Spleen (tissue), 7 donors: Measurements from ENCODE around the gene MGA.

Source experiments
- CTCF ChIP-seq, 11 experiments: fragments of 200-600 bp in 7 of 11; fragments of 450-650 bp in 4 of 11; sonication (generic) in 4 of 11; IDR thresholded peaks in 8 of 11; conservative IDR thresholded peaks in 3 of 11; 1 replicate in 7 of 11; 2 replicates in 4 of 11; pipeline versions ENCODE4 v1.4.0 to v1.8.0; 2016 to 2021; ENCODE audit warnings: antibody characterized with exemption in 11 of 11, inconsistent platforms in 4 of 11, mild to moderate bottlenecking in 1 of 11
- POLR2A ChIP-seq, 3 donors: fragments of 450-650 bp; IDR thresholded peaks; one replicate each; pipeline ENCODE4 v1.5.1; 2017; ENCODE audit warnings: antibody characterized with exemption in 3 of 3, mild to moderate bottlenecking in 1 of 3
- donor health status: DM: no; HTN: no; CAD: no; lungs with moderate emphysema.
- donor health status: DM: no; HTN: no; CAD: no.
- donor health status: DM: no; HTN: no; CAD: no.

GRCh38 chr15:41630616-41631217 lies 29.5 kb upstream of the MGA start:
- TF ChIP-seq CTCF (IDR thresholded peaks at IDR 0.05 in 8 of 11, conservative IDR thresholded peaks at IDR 0.05 in 3 of 11) (no peak), POLR2A (IDR thresholded peaks at IDR 0.05) (no peak)
